GM11168 (cell line): ENCODE measurements around the gene LYPD1.

Experiments
- in situ Hi-C: fragments of 300-500 bp; cut with MboI; formaldehyde crosslinking; loops from one replicate; pipeline ENCODE4 v1.12.0; 2022; ENCODE audit warnings: low sequenced_read_pairs; ENCODE audit not compliant: unreplicated experiment

Gene LYPD1

GRCh38 chr2:132670496-132671150, 618 bp upstream of the LYPD1 start:
- in situ Hi-C loops = no loop called here

- in situ Hi-C loops = no loop called here
Measured at GRCh38 chr2:132668987-132669907, 758 bp downstream of the LYPD1 start.

- in situ Hi-C loops = no loop called here
Measured at GRCh38 chr2:132668189-132668823, 1.7 kb downstream of the LYPD1 start.

- in situ Hi-C loops = no loop called here
Measured at GRCh38 chr2:132667706-132668105, 2.3 kb downstream of the LYPD1 start.

GRCh38 chr2:132665401-132666140, 4.4 kb downstream of the LYPD1 start:
- in situ Hi-C loops = no loop called here

GRCh38 chr2:132664096-132664495, 5.9 kb downstream of the LYPD1 start:
- in situ Hi-C loops = no loop called here

GRCh38 chr2:132662732-132663131, 7.3 kb downstream of the LYPD1 start:
- in situ Hi-C loops = no loop called here

GRCh38 chr2:132659331-132659730, 10.7 kb downstream of the LYPD1 start:
- in situ Hi-C loops = no loop called here

GRCh38 chr2:132656266-132656975, 13.6 kb downstream of the LYPD1 start:
- in situ Hi-C loops = no loop called here

GRCh38 chr2:132654968-132655367, 15.0 kb downstream of the LYPD1 start:
- in situ Hi-C loops = no loop called here

GRCh38 chr2:132654335-132654734, 15.7 kb downstream of the LYPD1 start:
- in situ Hi-C loops = no loop called here

- in situ Hi-C loops = no loop called here
Measured at GRCh38 chr2:132652474-132652873, 17.5 kb downstream of the LYPD1 start.

GRCh38 chr2:132651115-132652045, 18.6 kb downstream of the LYPD1 start:
- in situ Hi-C loops = no loop called here

- in situ Hi-C loops = no loop called here
Measured at GRCh38 chr2:132646540-132647108, 23.4 kb downstream of the LYPD1 start.

GRCh38 chr2:132645722-132646539, 24.1 kb downstream of the LYPD1 start:
- in situ Hi-C loops = no loop called here

- in situ Hi-C loops = no loop called here
Measured at GRCh38 chr2:132645176-132645575, 24.8 kb downstream of the LYPD1 start.

- in situ Hi-C loops = no loop called here
Measured at GRCh38 chr2:132642415-132642814, 27.6 kb downstream of the LYPD1 start.

GRCh38 chr2:132641819-132642218, 28.2 kb downstream of the LYPD1 start:
- in situ Hi-C loops = no loop called here
